Measurements from ENCODE around the gene IZUMO4.

Gene IZUMO4

GRCh38 chr19:2096034-2096479 is 658 bp upstream of the IZUMO4 start, which contains the start of gene MOB3A:
MOB3A (minus strand) TSS chr19:2096326; CDS start chr19:2078560, 17,766 bp downstream.
- DNase-seq = no peak
- Histone ChIP-seq H3K9ac (ENCODE audit: low read depth, low read length) (peak within 1 kb of the TSS; percentile 83), H2AFZ (ENCODE audit: low read depth, low read length) (peak within 1 kb of the TSS; percentile 73), H3K79me2 (ENCODE audit: insufficient read depth, low read length) (peaks cover 54% of the 10 kb centered on the region), H3K27me3 (ENCODE audit: insufficient read depth, low read length, poor library complexity) (no peaks in the 10 kb centered on the region), H3K4me2 (ENCODE audit: insufficient read depth, low read length) (peak within 1 kb of the TSS; percentile 95), H3K36me3 (ENCODE audit: insufficient read depth, low read length) (peaks cover 58% of the 10 kb centered on the region), H3K9me3 (ENCODE audit: insufficient read depth, low read length, severe bottlenecking) (no peaks in the 10 kb centered on the region), H3K27ac (ENCODE audit: low read length) (peak within 1 kb of the TSS; percentile 94), H3K4me3 (ENCODE audit: low read depth in 1 of 2, low read length in 2 of 2) (peak within 1 kb of the TSS; percentile 68 to 96), H3K4me1 (ENCODE audit: insufficient read depth, low read length) (peaks cover 54% of the 10 kb centered on the region), H4K20me1 (ENCODE audit: insufficient read depth, low read length) (peaks cover 31% of the 10 kb centered on the region)
- TF ChIP-seq, protein P1, sequence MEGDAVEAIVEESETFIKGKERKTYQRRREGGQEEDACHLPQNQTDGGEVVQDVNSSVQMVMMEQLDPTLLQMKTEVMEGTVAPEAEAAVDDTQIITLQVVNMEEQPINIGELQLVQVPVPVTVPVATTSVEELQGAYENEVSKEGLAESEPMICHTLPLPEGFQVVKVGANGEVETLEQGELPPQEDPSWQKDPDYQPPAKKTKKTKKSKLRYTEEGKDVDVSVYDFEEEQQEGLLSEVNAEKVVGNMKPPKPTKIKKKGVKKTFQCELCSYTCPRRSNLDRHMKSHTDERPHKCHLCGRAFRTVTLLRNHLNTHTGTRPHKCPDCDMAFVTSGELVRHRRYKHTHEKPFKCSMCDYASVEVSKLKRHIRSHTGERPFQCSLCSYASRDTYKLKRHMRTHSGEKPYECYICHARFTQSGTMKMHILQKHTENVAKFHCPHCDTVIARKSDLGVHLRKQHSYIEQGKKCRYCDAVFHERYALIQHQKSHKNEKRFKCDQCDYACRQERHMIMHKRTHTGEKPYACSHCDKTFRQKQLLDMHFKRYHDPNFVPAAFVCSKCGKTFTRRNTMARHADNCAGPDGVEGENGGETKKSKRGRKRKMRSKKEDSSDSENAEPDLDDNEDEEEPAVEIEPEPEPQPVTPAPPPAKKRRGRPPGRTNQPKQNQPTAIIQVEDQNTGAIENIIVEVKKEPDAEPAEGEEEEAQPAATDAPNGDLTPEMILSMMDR (IDR thresholded peaks at IDR 0.05; ENCODE audit: borderline replicate concordance, extremely low read depth, low read length, poor library complexity, severe bottlenecking) = peak; percentile 58
- TF ChIP-seq EZH2 (IDR thresholded peaks at IDR 0.05; ENCODE audit: borderline replicate concordance, low read depth, low read length, severe bottlenecking) = no peak
- ATAC-seq (ENCODE audit: insufficient read depth, low read depth) = peak; percentile 53

- H3K4me2 ChIP-seq (ENCODE audit: insufficient read depth, low read length) = peak overlapping the region; percentile 95
- H3K36me3 ChIP-seq (ENCODE audit: insufficient read depth, low read length) = peaks cover 65% of the 10 kb centered on the region
- peak overlapping the region; percentile 71 for H2AFZ ChIP-seq (ENCODE audit: low read depth, low read length)
- ATAC-seq (ENCODE audit: insufficient read depth, low read depth) (no peak), DNase-seq (no peak)
- peak overlapping the region; percentile 33; the same call in 1 of the 2 replicates for H3K27ac ChIP-seq (ENCODE audit: low read length)
- no peak for TF ChIP-seq EZH2 (IDR thresholded peaks at IDR 0.05; ENCODE audit: borderline replicate concordance, low read depth, low read length, severe bottlenecking)
- TF ChIP-seq, protein P1 (IDR thresholded peaks at IDR 0.05; ENCODE audit: borderline replicate concordance, extremely low read depth, low read length, poor library complexity, severe bottlenecking) = no peak
- H3K27me3 ChIP-seq (ENCODE audit: insufficient read depth, low read length, poor library complexity) = no peaks in the 10 kb centered on the region
- no peaks in the 10 kb centered on the region for H3K9me3 ChIP-seq (ENCODE audit: insufficient read depth, low read length, severe bottlenecking)
- peaks cover 43% of the 10 kb centered on the region for H3K79me2 ChIP-seq (ENCODE audit: insufficient read depth, low read length)
- peak overlapping the region; percentile 55 for H3K9ac ChIP-seq (ENCODE audit: low read depth, low read length)
- H4K20me1 ChIP-seq (ENCODE audit: insufficient read depth, low read length) = peaks cover 35% of the 10 kb centered on the region
- H3K4me3 ChIP-seq (ENCODE audit: low read depth in 1 of 2, low read length in 2 of 2) = peak overlapping the region; percentile 23 to 61; a peak in 3 of 4 replicates
- H3K4me1 ChIP-seq (ENCODE audit: insufficient read depth, low read length) = peaks cover 41% of the 10 kb centered on the region
Observed at GRCh38 chr19:2097203-2097885, 629 bp downstream of the IZUMO4 start.

DNA sequence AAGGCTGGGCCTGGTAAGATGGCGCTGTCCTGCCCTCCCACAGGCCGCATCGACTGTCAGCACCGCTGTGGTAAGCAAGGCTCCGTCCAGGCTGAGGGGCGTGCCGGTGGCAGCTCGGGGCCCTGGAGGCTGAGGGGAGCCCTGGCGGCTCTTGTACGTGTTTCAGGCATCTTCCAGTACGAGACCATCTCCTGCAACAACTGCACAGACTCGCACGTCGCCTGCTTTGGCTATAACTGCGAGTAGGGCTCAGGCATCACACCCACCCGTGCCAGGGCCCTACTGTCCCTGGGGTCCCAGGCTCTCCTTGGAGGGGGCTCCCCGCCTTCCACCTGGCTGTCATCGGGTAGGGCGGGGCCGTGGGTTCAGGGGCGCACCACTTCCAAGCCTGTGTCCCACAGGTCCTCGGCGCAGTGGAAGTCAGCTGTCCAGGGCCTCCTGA is 1.2 kb downstream of the IZUMO4 start:
- peaks cover 37% of the 10 kb centered on the region for H3K79me2 ChIP-seq (ENCODE audit: insufficient read depth, low read length)
- no peak overlapping the region for H3K27ac ChIP-seq (ENCODE audit: low read length)
- no peak for DNase-seq
- no peak overlapping the region for H2AFZ ChIP-seq (ENCODE audit: low read depth, low read length)
- peaks cover 36% of the 10 kb centered on the region for H3K4me1 ChIP-seq (ENCODE audit: insufficient read depth, low read length)
- H3K4me2 ChIP-seq (ENCODE audit: insufficient read depth, low read length) = peak overlapping the region; percentile 95
- ATAC-seq (ENCODE audit: insufficient read depth, low read depth) = no peak
- H3K9me3 ChIP-seq (ENCODE audit: insufficient read depth, low read length, severe bottlenecking) = no peaks in the 10 kb centered on the region
- peaks cover 61% of the 10 kb centered on the region for H3K36me3 ChIP-seq (ENCODE audit: insufficient read depth, low read length)
- H3K27me3 ChIP-seq (ENCODE audit: insufficient read depth, low read length, poor library complexity) = no peaks in the 10 kb centered on the region
- H4K20me1 ChIP-seq (ENCODE audit: insufficient read depth, low read length) = peaks cover 37% of the 10 kb centered on the region
- TF ChIP-seq, protein P1 (IDR thresholded peaks at IDR 0.05; ENCODE audit: borderline replicate concordance, extremely low read depth, low read length, poor library complexity, severe bottlenecking) = no peak
- no peak for TF ChIP-seq EZH2 (IDR thresholded peaks at IDR 0.05; ENCODE audit: borderline replicate concordance, low read depth, low read length, severe bottlenecking)
- peak overlapping the region in 1 of 2 experiments; percentile 61; a peak in 2 of 4 replicates for H3K4me3 ChIP-seq (ENCODE audit: low read depth in 1 of 2, low read length in 2 of 2)
- H3K9ac ChIP-seq (ENCODE audit: low read depth, low read length) = peak overlapping the region; percentile 55; the same call in 1 of the 2 replicates
